HepG2 (cell line): Measurements from ENCODE around the gene GP1BA. TPM values are rescaled to one million over a fixed set of nuclear protein-coding genes. Genes with fewer than 3 reads are reported as not detected.

ENCODE experiments used
- DNMT1 ChIP-seq: sonication (generic); formaldehyde crosslinking; IDR thresholded peaks from 2 replicates; pipeline ENCODE4 v1.5.1; 2020; ENCODE audit warnings: mild to moderate bottlenecking, missing genetic modification reagents
- FOXO1 ChIP-seq: sonication (generic); formaldehyde crosslinking; IDR thresholded peaks from 2 replicates; pipeline ENCODE4 v1.4.0; 2020; ENCODE audit warnings: missing genetic modification reagents
- GATAD2A ChIP-seq: IDR thresholded peaks from 2 replicates; pipeline ENCODE4 v1.6.1; 2016
- HMG20B ChIP-seq: conservative IDR thresholded peaks from 2 replicates; pipeline ENCODE4 v1.6.1; 2016; ENCODE audit warnings: missing genetic modification reagents, missing compliant biosample characterization
- NFIC ChIP-seq: IDR thresholded peaks from 2 replicates; pipeline ENCODE4 v1.6.1; 2012; ENCODE audit warnings: mild to moderate bottlenecking, low read length, inconsistent platforms
- PAX8 ChIP-seq: sonication (generic); formaldehyde crosslinking; IDR thresholded peaks from 2 replicates; pipeline ENCODE4 v1.8.0; 2022; ENCODE audit warnings: mild to moderate bottlenecking, missing genetic modification reagents, borderline replicate concordance
- SP5 ChIP-seq: IDR thresholded peaks from 2 replicates; pipeline ENCODE4 v1.6.1; 2016; ENCODE audit warnings: low read depth, borderline replicate concordance
- SPEN ChIP-seq: sonication (generic); formaldehyde crosslinking; IDR thresholded peaks from 2 replicates; pipeline ENCODE4 v1.5.1; 2020; ENCODE audit warnings: low read depth, mild to moderate bottlenecking, missing genetic modification reagents
- ZFP1 ChIP-seq: IDR thresholded peaks from 2 replicates; pipeline ENCODE4 v1.6.1; 2016
- ZNF678 ChIP-seq: sonication (generic); formaldehyde crosslinking; IDR thresholded peaks from 2 replicates; pipeline ENCODE4 v1.4.0; 2020; ENCODE audit warnings: mild to moderate bottlenecking, missing genetic modification reagents
- ZNF841 ChIP-seq: sonication (generic); formaldehyde crosslinking; IDR thresholded peaks from 2 replicates; pipeline ENCODE4 v1.8.1; 2023; ENCODE audit warnings: missing genetic modification reagents, borderline replicate concordance
- polyA plus RNA-seq, 8 experiments: library from polyadenylated mRNA; depleted of rRNA in 3 of 8; stranded (reverse) in 7 of 8; unstranded in 1 of 8; fragments of >200 nt; fragmentation: Illumina TruSeq in 4 of 8; extraction: Trizol in 4 of 8; gene quantifications; 2 replicates each; pipeline versions ENCODE4 v1.2.1 to v1.2.3, GENCODE V29; 2011 to 2016; ENCODE audit warnings: low read depth in 4 of 8, missing spikeins in 1 of 8, mixed read lengths in 1 of 8; ENCODE audit not compliant: insufficient read depth in 1 of 8
- total RNA-seq, 5 experiments: library from RNA; depleted of rRNA; stranded (reverse); fragments of >200 nt; fragmentation: Illumina TruSeq; extraction: Trizol; gene quantifications; 2 replicates each; pipeline ENCODE4 v1.2.3, GENCODE V29; 2016; ENCODE audit warnings: low read depth in 1 of 5
- TF ChIP-seq, protein P1 (sequence below): IDR thresholded peaks from 2 replicates; pipeline ENCODE4 v1.6.1; 2012; ENCODE audit warnings: low read depth, low read length, improper control_type of control experiment
- TF ChIP-seq, protein P2 (sequence below): sonication (generic); formaldehyde crosslinking; conservative IDR thresholded peaks from 2 replicates; pipeline ENCODE4 v1.5.0; 2020; ENCODE audit warnings: missing genetic modification reagents
- TF ChIP-seq, protein P3 (sequence below): sonication (generic); formaldehyde crosslinking; IDR thresholded peaks from 2 replicates; pipeline ENCODE4 v1.5.0; 2020; ENCODE audit warnings: mild to moderate bottlenecking, missing genetic modification reagents, borderline replicate concordance
- TF ChIP-seq, protein P4 (sequence below): sonication (generic); formaldehyde crosslinking; IDR thresholded peaks from 2 replicates; pipeline ENCODE4 v1.4.0; 2020; ENCODE audit warnings: missing genetic modification reagents, mild to moderate bottlenecking, borderline replicate concordance
- TF ChIP-seq, protein P5 (sequence below): sonication (generic); formaldehyde crosslinking; conservative IDR thresholded peaks from 2 replicates; pipeline ENCODE4 v1.4.0; 2020; ENCODE audit warnings: missing genetic modification reagents

GP1BA gene
- total and polyA plus RNA-seq, 2 of the 13 experiments (the other 11 are each of a cell fraction or from before 2014, with no cell fraction given): not detected

DNA sequence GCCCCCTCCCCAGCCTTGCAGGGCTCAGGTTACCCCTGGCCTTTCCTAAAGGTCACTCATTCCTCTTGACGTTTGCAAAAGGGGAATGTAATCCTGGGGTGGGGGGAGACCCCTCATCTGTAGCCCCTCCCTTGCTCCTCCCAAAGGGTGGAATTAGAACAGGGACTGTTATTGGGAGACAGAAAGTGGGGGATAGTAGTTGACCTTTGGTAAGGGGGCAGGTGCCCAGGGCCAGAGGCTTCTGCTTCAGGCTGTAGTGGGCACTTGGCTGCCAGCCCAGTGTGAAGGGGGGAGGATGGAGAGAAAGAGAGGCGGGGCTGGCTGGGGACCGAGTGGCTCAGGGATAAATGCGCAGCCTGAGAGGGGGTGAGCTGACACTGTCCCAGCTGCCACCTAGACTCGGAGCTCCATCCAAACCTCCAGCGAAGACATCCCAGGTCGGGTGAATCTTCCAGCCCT lies 18.7 kb downstream of the GP1BA start, which contains the start of gene ENO3 (continued):
- TF ChIP-seq, protein P1, sequence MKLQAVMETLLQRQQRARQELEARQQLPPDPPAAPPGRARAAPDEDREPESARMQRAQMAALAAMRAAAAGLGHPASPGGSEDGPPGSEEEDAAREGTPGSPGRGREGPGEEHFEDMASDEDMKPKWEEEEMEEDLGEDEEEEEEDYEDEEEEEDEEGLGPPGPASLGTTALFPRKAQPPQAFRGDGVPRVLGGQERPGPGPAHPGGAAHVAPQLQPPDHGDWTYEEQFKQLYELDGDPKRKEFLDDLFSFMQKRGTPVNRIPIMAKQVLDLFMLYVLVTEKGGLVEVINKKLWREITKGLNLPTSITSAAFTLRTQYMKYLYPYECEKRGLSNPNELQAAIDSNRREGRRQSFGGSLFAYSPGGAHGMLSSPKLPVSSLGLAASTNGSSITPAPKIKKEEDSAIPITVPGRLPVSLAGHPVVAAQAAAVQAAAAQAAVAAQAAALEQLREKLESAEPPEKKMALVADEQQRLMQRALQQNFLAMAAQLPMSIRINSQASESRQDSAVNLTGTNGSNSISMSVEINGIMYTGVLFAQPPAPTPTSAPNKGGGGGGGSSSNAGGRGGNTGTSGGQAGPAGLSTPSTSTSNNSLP: no peak
- TF ChIP-seq, protein P2, sequence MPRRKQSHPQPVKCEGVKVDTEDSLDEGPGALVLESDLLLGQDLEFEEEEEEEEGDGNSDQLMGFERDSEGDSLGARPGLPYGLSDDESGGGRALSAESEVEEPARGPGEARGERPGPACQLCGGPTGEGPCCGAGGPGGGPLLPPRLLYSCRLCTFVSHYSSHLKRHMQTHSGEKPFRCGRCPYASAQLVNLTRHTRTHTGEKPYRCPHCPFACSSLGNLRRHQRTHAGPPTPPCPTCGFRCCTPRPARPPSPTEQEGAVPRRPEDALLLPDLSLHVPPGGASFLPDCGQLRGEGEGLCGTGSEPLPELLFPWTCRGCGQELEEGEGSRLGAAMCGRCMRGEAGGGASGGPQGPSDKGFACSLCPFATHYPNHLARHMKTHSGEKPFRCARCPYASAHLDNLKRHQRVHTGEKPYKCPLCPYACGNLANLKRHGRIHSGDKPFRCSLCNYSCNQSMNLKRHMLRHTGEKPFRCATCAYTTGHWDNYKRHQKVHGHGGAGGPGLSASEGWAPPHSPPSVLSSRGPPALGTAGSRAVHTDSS (CRISPR knock-in tag): no peak
- no peak for TF ChIP-seq ZNF841 (CRISPR knock-in tag)
- no peak for TF ChIP-seq ZNF678
- TF ChIP-seq GATAD2A (CRISPR knock-in tag): peak; percentile 16; the same call in 1 of the 2 replicates
- TF ChIP-seq SPEN: no peak
- TF ChIP-seq, protein P3, sequence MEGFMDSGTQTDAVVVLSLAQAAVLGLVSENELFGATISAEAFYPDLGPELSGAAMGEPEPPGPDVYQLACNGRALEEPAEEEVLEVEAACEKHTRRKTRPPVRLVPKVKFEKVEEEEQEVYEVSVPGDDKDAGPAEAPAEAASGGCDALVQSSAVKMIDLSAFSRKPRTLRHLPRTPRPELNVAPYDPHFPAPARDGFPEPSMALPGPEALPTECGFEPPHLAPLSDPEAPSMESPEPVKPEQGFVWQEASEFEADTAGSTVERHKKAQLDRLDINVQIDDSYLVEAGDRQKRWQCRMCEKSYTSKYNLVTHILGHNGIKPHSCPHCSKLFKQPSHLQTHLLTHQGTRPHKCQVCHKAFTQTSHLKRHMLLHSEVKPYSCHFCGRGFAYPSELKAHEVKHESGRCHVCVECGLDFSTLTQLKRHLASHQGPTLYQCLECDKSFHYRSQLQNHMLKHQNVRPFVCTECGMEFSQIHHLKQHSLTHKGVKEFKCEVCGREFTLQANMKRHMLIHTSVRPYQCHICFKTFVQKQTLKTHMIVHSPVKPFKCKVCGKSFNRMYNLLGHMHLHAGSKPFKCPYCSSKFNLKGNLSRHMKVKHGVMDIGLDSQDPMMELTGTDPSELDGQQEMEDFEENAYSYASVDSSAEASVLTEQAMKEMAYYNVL: peak; percentile 97; the same call in 1 of the 2 replicates
- TF ChIP-seq PAX8 (CRISPR knock-in tag): no peak
- TF ChIP-seq ZFP1 (CRISPR knock-in tag): no peak
- TF ChIP-seq HMG20B: 0 out of 2 replicates have a peak, but pooled peaks have one; percentile 21
- no peak for TF ChIP-seq DNMT1 (CRISPR knock-in tag)
- TF ChIP-seq, protein P4, sequence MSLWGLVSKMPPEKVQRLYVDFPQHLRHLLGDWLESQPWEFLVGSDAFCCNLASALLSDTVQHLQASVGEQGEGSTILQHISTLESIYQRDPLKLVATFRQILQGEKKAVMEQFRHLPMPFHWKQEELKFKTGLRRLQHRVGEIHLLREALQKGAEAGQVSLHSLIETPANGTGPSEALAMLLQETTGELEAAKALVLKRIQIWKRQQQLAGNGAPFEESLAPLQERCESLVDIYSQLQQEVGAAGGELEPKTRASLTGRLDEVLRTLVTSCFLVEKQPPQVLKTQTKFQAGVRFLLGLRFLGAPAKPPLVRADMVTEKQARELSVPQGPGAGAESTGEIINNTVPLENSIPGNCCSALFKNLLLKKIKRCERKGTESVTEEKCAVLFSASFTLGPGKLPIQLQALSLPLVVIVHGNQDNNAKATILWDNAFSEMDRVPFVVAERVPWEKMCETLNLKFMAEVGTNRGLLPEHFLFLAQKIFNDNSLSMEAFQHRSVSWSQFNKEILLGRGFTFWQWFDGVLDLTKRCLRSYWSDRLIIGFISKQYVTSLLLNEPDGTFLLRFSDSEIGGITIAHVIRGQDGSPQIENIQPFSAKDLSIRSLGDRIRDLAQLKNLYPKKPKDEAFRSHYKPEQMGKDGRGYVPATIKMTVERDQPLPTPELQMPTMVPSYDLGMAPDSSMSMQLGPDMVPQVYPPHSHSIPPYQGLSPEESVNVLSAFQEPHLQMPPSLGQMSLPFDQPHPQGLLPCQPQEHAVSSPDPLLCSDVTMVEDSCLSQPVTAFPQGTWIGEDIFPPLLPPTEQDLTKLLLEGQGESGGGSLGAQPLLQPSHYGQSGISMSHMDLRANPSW (CRISPR knock-in tag): no peak; the same call in 1 of the 2 replicates
- TF ChIP-seq, protein P5, sequence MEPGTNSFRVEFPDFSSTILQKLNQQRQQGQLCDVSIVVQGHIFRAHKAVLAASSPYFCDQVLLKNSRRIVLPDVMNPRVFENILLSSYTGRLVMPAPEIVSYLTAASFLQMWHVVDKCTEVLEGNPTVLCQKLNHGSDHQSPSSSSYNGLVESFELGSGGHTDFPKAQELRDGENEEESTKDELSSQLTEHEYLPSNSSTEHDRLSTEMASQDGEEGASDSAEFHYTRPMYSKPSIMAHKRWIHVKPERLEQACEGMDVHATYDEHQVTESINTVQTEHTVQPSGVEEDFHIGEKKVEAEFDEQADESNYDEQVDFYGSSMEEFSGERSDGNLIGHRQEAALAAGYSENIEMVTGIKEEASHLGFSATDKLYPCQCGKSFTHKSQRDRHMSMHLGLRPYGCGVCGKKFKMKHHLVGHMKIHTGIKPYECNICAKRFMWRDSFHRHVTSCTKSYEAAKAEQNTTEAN: no peak
- peak; percentile 62; the same call in 1 of the 2 replicates for TF ChIP-seq SP5 (CRISPR knock-in tag)
- 0 out of 2 replicates have a peak, but pooled peaks have one; percentile 4 for TF ChIP-seq FOXO1 (CRISPR knock-in tag)
- TF ChIP-seq NFIC: no peak; the same call in 1 of the 2 replicates
